GM18502 (cell line): Measurements from ENCODE around the gene OPALIN.

Experiments
- ATAC-seq: cut with Tn5 transposase; IDR thresholded peaks from one replicate; pipeline ENCODE4 v1.9.1; 2021; ENCODE audit warnings: mild to moderate bottlenecking; ENCODE audit not compliant: unreplicated experiment, poor library complexity

The OPALIN gene

GRCh38 chr10:96341219-96342182 lies 17.3 kb downstream of the OPALIN start:
- ATAC-seq = no peak

- no peak for ATAC-seq
Observed at GRCh38 chr10:96339956-96340904, 18.6 kb downstream of the OPALIN start.

GRCh38 chr10:96339383-96339782 lies 19.4 kb downstream of the OPALIN start:
- ATAC-seq = no peak

GRCh38 chr10:96338279-96338925 lies 20.4 kb downstream of the OPALIN start:
- no peak for ATAC-seq

GRCh38 chr10:96337106-96337505 lies 21.7 kb downstream of the OPALIN start:
- no peak for ATAC-seq

- ATAC-seq = no peak
Observed at GRCh38 chr10:96334616-96335526, 23.9 kb downstream of the OPALIN start.

- ATAC-seq = no peak
Observed at GRCh38 chr10:96333101-96333500, 25.7 kb downstream of the OPALIN start.

GRCh38 chr10:96327462-96327861 lies 31.3 kb downstream of the OPALIN start:
- no peak for ATAC-seq

GRCh38 chr10:96325719-96326373 lies 33.0 kb downstream of the OPALIN start:
- peak; percentile 97 for ATAC-seq

GRCh38 chr10:96324447-96324846 lies 34.4 kb downstream of the OPALIN start:
- no peak for ATAC-seq

- no peak for ATAC-seq
Observed at GRCh38 chr10:96322275-96322674, 36.5 kb downstream of the OPALIN start.

- ATAC-seq = no peak
Observed at GRCh38 chr10:96321822-96322221, 37.0 kb downstream of the OPALIN start.

GRCh38 chr10:96319754-96320474 lies 38.9 kb downstream of the OPALIN start:
- ATAC-seq = no peak

GRCh38 chr10:96317067-96317833 lies 41.6 kb downstream of the OPALIN start:
- no peak for ATAC-seq

- ATAC-seq = no peak
Observed at GRCh38 chr10:96313344-96313743, 45.5 kb downstream of the OPALIN start.

- no peak for ATAC-seq
Observed at GRCh38 chr10:96311180-96311715, 47.6 kb downstream of the OPALIN start.

GRCh38 chr10:96310321-96310669 lies 48.5 kb downstream of the OPALIN start:
- no peak for ATAC-seq
